Measurements from ENCODE around the gene TLCD3B. TPM values are rescaled to one million over a fixed set of nuclear protein-coding genes. Genes with fewer than 3 reads are reported as not detected.
A peak's percentile ranks its signal among the peaks of the same experiment; 100 is the strongest.

The TLCD3B gene
- total RNA-seq, 3 donors from 2014 or later = 0.38 to 0.46 TPM; not detected in 1

- H3K9me3 ChIP-seq = no peaks in the 10 kb centered on the region
Observed at GRCh38 chr16:30007378-30007895, 23.6 kb downstream of the TLCD3B start.

GRCh38 chr16:30006659-30007377, 24.3 kb downstream of the TLCD3B start:
- TF ChIP-seq CTCF (IDR thresholded peaks at IDR 0.05) = no peak
- intact Hi-C loops (cut with DNase I, micrococcal nuclease) = no loop called here
- ATAC-seq (no peak), DNase-seq (no peak)
- H3K36me3 ChIP-seq (ENCODE audit: low read depth) = no peaks in the 10 kb centered on the region
- no peaks in the 10 kb centered on the region for H3K9me3 ChIP-seq
- H3K4me1 ChIP-seq (ENCODE audit: low read depth) = peaks cover 13% of the 10 kb centered on the region
- no peak overlapping the region for H3K4me3 ChIP-seq

More at GRCh38 chr16:30007378-30007895, 23.6 kb downstream of the TLCD3B start:
- DNase-seq (no peak), ATAC-seq (no peak)
- peaks cover 13% of the 10 kb centered on the region for H3K4me1 ChIP-seq (ENCODE audit: low read depth)
- no peak overlapping the region for H3K4me3 ChIP-seq
- intact Hi-C loops (cut with DNase I, micrococcal nuclease) = no loop called here
- TF ChIP-seq CTCF (IDR thresholded peaks at IDR 0.05) = no peak
- no peaks in the 10 kb centered on the region for H3K36me3 ChIP-seq (ENCODE audit: low read depth)

GRCh38 chr16:30006095-30006473, 25.0 kb downstream of the TLCD3B start:
- DNase-seq (no peak), ATAC-seq (no peak)
- Histone ChIP-seq H3K4me3 (no peak overlapping the region), H3K4me1 (ENCODE audit: low read depth) (peaks cover 8% of the 10 kb centered on the region), H3K36me3 (ENCODE audit: low read depth) (no peaks in the 10 kb centered on the region), H3K9me3 (no peaks in the 10 kb centered on the region)
- TF ChIP-seq CTCF (IDR thresholded peaks at IDR 0.05) = no peak
- intact Hi-C loops (cut with DNase I, micrococcal nuclease) = no loop called here

GRCh38 chr16:30005341-30006094, 25.6 kb downstream of the TLCD3B start:
- Histone ChIP-seq H3K36me3 (ENCODE audit: low read depth) (no peaks in the 10 kb centered on the region), H3K4me3 (no peak overlapping the region), H3K9me3 (no peaks in the 10 kb centered on the region), H3K4me1 (ENCODE audit: low read depth) (peaks cover 2% of the 10 kb centered on the region)
- TF ChIP-seq CTCF (IDR thresholded peaks at IDR 0.05) = peak; percentile 76
- intact Hi-C loops (cut with DNase I, micrococcal nuclease) = no loop called here
- ATAC-seq = peak; percentile 70
- peak in 1 of 3 donors; percentile 45 for DNase-seq

- no peaks in the 10 kb centered on the region for H3K4me1 ChIP-seq (ENCODE audit: low read depth)
- TF ChIP-seq CTCF (IDR thresholded peaks at IDR 0.05) = no peak
- intact Hi-C loops (cut with DNase I, micrococcal nuclease) = no loop called here
- DNase-seq = no peak
- H3K36me3 ChIP-seq (ENCODE audit: low read depth) = no peaks in the 10 kb centered on the region
- peak; percentile 54 for ATAC-seq
- H3K4me3 ChIP-seq = no peak overlapping the region
- H3K9me3 ChIP-seq = no peaks in the 10 kb centered on the region
Observed at GRCh38 chr16:30004811-30005242, 26.2 kb downstream of the TLCD3B start.
